ENCODE results near the gene HTR2A. TPM values are rescaled to one million over a fixed set of nuclear protein-coding genes. Genes with fewer than 3 reads are reported as not detected.

Gene HTR2A
- total and polyA plus RNA-seq, 8 donors: 0.03 to 0.18 (median 0.08) TPM; not detected in 5

DNA sequence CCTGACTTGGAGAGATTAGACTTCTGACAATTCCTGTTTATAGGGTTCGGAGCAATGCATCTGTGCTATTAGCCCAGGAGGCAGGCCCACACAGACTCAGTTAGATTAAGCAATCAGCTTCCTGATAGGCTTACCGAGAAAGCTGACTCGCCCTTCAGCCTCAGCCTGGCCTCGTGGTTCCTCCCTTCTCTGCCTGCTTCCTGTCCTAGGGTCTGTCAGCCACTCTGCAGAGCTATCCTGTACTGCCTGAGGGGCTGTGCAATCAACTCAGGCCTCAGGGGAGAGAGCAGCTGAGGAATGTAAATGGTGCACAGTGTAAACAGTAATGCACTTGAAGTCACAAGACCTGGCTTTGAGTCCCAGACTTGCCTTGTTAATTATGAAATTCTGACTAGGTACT, 30.7 kb downstream of the HTR2A start:
- peaks cover 0 to 9% (median 0%) of the 10 kb centered on the region in 4 donors for H3K27me3 ChIP-seq
- no peaks in the 10 kb centered on the region for H3K4me1 ChIP-seq
- FAIRE-seq: no peak
- 18 to 23% methylated on average over 4 of the region's 4 CpGs for WGBS, 2 donors
- peak in 1 of 6 donors; percentile 21 for DNase-seq
- intact Hi-C loops (cut with DNase I): no loop called here
- no peak overlapping the region for H3K4me3 ChIP-seq
- ATAC-seq: peak in 3 of 4 donors; percentile 30 to 83 (median 77)
- H3K27ac ChIP-seq: no peak overlapping the region
- TF ChIP-seq, protein P1, sequence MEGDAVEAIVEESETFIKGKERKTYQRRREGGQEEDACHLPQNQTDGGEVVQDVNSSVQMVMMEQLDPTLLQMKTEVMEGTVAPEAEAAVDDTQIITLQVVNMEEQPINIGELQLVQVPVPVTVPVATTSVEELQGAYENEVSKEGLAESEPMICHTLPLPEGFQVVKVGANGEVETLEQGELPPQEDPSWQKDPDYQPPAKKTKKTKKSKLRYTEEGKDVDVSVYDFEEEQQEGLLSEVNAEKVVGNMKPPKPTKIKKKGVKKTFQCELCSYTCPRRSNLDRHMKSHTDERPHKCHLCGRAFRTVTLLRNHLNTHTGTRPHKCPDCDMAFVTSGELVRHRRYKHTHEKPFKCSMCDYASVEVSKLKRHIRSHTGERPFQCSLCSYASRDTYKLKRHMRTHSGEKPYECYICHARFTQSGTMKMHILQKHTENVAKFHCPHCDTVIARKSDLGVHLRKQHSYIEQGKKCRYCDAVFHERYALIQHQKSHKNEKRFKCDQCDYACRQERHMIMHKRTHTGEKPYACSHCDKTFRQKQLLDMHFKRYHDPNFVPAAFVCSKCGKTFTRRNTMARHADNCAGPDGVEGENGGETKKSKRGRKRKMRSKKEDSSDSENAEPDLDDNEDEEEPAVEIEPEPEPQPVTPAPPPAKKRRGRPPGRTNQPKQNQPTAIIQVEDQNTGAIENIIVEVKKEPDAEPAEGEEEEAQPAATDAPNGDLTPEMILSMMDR (IDR thresholded peaks at IDR 0.05): no peak
- no peaks in the 10 kb centered on the region for H3K9me3 ChIP-seq
- H3K36me3 ChIP-seq: no peaks in the 10 kb centered on the region

DNA sequence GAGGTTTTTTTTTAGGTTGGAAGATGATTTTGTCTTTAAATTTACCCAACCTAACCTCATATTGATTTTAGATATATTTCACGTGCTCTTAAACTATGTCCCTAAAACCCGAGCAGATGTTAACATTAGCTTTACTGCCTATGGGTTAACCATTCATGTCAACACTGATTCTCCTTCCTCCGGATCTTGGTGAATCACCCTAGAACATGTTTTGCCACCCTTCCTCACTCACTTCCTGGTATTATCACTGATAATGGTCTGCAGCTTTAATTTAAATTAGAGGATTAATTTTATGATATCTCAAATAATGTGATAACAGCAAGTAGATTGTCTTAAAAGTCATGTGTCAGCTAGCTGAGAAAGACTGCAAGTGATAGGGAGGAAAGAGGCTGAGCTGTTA, 31.9 kb downstream of the HTR2A start:
- Histone ChIP-seq H3K9me3 (no peaks in the 10 kb centered on the region), H3K27me3 (peaks cover 0 to 9% (median 0%) of the 10 kb centered on the region in 4 donors), H3K27ac (no peak overlapping the region), H3K4me1 (no peaks in the 10 kb centered on the region), H3K36me3 (no peaks in the 10 kb centered on the region), H3K4me3 (no peak overlapping the region)
- ATAC-seq (no peak), DNase-seq (no peak), FAIRE-seq (no peak)
- 41 to 49% methylated on average over 3 of the region's 3 CpGs for WGBS, 2 donors
- TF ChIP-seq, protein P1 (IDR thresholded peaks at IDR 0.05): no peak
- intact Hi-C loops (cut with DNase I): no loop called here

DNA sequence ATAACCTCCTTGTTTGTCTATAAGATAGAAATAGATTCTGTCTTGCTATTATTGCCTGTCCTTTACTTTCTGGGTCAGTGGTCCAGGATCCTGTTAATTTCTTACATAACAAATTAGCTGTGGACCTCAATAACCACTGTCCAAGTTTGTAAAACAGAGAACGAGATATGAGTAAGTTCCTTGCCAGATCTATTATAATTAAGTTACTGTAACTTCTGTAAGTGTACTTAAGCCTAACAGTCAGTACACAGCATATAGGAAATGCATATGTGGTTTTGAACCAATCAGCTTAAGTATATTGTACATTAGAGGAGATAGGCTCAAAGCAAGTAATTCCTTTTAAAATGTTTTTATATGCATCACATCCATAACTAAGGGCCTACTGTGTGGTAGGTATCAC, 34.9 kb downstream of the HTR2A start:
- Histone ChIP-seq H3K27me3 (no peaks in the 10 kb centered on the region), H3K36me3 (no peaks in the 10 kb centered on the region), H3K4me1 (no peaks in the 10 kb centered on the region), H3K27ac (no peak overlapping the region), H3K4me3 (no peak overlapping the region), H3K9me3 (no peaks in the 10 kb centered on the region)
- intact Hi-C loops (cut with DNase I): no loop called here
- TF ChIP-seq, protein P1 (IDR thresholded peaks at IDR 0.05): no peak
- DNase-seq: no peak
- 48 to 50% methylated on average over 1 of the region's 1 CpG for WGBS, 2 donors
- FAIRE-seq: no peak
- no peak for ATAC-seq

DNA sequence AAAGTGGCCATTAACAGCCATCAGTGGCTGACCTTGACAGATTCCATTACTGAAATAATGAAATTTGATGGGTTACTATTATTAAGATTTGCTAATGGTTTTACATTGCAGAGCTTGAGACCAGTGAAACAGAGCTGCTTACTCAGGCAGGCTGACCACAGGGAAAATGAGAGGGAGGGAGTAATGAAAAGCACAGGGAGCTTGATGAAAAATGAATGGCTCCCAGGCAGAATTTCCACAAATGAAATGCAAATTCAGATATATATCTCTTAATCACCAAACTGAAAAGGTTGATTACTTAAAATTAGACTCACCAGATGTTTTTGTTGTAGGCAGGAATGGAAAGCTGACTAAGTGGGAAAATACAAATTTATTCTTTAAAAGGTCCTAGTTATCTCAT, 36.1 kb downstream of the HTR2A start:
- no peak for DNase-seq
- Histone ChIP-seq H3K27me3 (no peaks in the 10 kb centered on the region), H3K4me1 (no peaks in the 10 kb centered on the region), H3K4me3 (no peak overlapping the region), H3K27ac (no peak overlapping the region), H3K9me3 (no peaks in the 10 kb centered on the region), H3K36me3 (no peaks in the 10 kb centered on the region)
- no peak for ATAC-seq
- TF ChIP-seq, protein P1 (IDR thresholded peaks at IDR 0.05): no peak
- intact Hi-C loops (cut with DNase I): no loop called here
- FAIRE-seq: no peak

DNA sequence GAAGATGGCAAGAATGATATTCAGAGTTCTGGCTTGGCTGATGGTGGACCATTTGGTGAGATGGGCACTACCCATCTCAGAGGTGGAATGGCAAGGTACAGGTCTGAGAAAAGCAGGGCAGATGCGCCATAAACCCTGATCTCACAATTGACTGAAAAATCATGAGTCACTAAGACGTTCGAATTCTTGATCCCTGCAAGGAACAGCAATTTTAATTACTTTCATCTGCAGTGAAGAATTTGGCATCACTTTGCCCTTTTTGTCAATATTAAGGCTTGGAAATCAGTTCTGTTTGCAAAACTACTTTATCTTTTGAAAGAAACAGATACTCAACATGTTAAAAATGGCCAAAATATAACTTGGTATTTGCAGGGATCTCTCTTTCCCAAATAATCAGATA, 38.1 kb downstream of the HTR2A start:
- 69 to 82% methylated on average over 3 of the region's 3 CpGs for WGBS, 2 donors
- DNase-seq (no peak), FAIRE-seq (no peak), ATAC-seq (no peak)
- no peaks in the 10 kb centered on the region for H3K9me3 ChIP-seq
- intact Hi-C loops (cut with DNase I): no loop called here
- no peaks in the 10 kb centered on the region for H3K36me3 ChIP-seq
- no peaks in the 10 kb centered on the region for H3K27me3 ChIP-seq
- TF ChIP-seq, protein P1 (IDR thresholded peaks at IDR 0.05): no peak
- H3K4me3 ChIP-seq: no peak overlapping the region
- no peak overlapping the region for H3K27ac ChIP-seq
- no peaks in the 10 kb centered on the region for H3K4me1 ChIP-seq

Data from pancreas (tissue), 10 donors.